NCI-H1105 treated with DMSO at 0.1 percent for 48 hours (cell line): ENCODE data around the gene TMEM184A.

ENCODE experiments used
- DNase-seq: peaks from one replicate; lab custom pipeline; 2025; lab: John Stamatoyannopoulos, UW

The TMEM184A gene

DNA sequence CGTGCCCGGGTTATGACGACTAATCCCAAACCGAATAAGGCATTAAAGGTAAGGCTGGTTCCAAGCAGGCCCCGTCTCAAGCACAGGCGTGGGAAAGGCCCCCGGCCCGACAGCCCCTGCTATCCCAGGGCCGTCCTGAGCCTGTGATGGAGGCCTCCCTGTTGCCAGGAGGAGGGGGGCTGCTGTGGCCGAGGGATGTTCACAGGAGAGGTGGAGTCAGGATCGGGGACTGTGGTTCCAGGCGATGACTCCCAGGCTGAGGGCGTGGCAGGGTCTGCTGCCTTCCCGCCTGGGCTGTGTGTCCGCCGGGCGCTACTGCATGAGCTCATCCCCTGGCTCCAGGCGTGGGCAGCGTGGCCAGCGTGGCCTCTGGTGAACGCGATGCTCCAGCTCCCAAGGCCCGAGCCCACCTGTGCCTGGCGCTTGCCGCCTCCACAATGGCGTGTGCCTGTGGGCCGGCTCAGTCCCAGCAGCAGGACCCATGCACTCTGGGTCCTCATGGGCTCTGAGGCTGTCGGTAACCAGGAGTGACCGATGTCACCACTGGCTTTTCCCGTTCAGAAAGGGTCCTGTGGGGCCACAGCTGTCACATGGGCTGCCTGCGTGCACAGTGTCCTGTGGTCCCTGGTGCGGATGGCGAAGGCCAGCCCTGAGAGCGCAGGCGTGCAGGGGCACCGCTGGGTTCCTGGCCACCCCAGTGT is 16.7 kb downstream of the TMEM184A start:
- no peak for DNase-seq

DNA sequence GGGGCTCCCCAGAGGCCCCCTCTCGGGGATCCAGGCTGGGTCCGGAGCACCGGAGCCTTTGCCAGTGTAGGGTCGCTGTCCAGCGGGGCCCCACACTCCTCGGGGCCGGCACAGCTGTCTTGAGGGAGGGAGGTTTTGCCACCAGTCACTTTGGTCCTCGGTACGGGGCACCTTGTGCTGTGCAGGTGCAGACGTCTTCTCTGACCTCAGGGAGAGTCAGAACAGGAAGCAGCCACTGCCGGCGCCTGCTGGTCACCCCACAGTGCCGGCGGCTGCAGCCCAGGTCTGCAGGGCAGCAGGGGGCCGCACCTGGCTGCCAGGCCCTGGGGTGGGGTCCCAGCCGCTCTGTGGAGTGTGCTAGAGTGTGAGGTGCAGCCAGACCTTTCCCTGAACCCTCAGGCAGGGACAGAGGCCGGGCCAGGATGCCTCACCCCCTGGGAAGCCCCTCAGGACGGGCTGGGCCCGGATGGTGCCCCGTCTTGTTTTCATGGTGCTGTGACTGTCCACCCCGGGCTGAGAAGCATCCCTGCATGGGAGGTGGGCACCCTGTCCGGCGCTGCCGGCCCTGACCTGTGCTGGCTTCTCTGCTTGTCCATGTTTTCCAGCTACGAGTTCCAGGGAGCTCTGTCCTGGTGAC is 17.3 kb downstream of the TMEM184A start:
- no peak for DNase-seq

DNA sequence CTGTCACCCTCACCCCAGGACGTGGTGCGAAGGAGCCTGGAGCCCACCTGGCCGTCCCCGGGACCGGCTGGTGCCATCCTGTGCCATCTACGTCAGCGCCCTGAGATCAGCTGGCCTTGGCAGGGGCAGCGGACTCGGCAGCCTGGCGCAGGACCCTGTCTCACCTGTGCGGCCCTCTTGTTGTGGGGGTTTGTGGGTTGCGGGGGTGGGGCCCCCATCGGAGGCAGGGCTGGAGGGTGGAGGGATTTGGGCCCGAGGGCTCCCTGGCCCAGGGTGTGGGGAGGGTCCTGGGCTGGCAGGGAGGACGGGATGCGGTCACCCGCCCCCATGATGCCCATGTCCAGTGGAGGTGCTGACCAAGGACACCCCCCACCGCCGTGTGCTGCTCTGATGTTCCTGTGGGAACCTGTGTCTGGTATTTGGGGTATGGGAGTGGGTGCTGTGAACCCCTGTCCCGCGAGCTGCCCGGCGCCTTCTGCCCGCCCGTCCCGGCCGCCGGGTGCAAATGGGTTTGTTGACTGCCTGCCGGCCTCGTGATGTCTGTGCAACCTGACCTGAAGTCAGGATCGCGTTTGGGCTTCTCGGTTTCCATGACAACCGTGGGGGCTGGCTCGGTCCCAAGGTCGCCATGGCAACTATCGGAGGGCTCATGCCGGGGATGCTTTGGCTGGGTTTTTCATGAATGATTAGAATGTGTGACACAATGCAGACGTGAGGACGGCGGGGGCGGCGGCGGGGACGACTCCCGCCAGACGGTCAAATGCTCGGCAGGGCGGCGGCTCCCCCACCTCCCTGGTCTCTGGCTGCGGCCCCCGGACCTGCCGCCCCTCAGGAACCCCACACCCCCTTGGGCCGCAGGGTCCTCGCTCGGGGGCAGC is 18.2 kb downstream of the TMEM184A start:
- peak; percentile 57 for DNase-seq

DNA sequence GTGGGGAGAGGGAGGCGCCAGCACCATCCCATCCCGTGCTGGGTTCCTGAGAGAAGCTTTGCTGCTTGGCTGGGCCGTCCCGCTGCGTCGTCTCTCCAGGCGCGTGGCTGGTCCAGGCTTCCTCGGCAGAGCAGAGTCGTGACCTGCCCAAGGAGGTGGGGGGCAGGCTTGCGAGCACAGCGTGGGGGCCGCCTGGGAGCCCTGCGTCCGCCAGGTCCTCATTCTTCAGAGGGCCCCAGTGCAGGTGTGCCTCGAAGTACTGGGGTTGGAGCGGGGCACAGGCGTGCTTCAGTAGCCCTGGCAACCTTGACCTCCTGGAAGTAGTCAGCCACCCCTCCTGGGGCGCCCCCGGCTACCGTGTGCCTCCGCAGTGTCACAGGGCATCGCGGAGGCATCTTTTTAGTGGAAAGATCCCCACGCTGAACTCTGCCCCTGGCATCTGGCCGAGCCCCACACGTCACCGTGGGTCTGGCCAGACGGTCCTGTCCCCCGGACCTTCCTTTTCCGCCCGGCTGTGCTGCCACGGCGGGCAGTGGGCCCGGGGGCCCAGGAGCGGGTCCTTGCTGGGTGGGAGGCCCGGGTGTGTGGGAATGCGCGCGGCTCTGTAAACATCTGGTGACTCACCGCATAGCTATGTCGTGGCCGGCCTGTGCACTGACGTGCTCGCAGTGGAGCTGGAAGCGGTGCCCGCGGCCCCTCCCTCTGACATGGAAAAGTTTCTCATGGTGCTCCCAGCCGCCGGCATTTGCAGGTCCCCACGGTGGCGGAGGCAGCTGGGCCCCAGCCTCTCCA is 19.1 kb downstream of the TMEM184A start:
- DNase-seq = no peak

DNA sequence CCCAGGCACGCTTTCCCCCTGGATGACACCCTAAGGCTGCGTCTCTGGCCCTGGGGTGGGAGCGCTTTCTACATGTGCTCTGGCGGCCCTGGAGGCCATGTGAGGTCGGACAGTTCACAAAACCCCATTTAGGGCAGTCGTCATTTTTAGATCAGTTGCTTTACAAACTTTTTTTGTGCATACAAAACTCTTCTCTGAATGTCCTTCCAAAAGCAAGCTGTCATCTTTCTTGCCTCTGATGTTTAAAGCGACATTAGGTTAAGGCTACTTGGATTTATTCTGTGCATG is 19.6 kb downstream of the TMEM184A start:
- DNase-seq = no peak

DNA sequence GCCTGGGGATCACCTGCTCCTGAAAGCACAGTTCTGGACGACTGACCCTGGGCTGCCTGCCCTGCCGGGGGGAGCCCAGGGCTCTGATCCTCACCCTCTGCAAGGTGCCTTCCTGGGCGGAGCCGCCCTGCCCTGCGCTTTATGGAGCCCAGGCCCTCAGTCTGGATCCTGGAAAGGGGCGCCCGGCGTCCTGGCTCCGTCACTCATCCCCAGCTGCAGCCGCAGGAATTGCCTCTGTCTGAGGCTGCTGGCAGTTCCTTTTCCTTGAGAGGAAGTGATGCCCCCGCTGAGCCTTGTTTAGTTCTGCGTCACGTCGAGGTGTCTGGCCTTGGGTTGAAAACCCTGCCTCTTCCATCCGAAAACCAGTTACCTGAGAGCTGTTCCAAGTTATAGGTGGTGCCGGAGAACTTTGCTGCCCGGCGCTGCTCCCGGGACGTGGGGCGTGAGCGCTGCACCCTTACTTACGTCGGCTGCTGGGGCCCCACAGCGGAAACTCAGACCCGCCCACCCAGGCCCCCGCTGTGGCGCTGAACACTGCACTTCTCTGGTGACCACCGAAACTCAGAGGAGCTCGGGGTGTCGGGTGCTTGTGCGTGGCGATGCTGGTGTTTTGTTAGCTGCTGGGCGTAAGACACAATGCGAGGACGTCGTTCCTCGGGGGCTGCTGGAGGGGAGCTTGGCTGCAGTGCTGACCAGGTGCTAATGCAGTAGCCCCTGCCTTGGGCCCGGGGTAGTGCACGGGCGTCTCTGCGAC is 20.1 kb downstream of the TMEM184A start:
- DNase-seq = no peak

DNA sequence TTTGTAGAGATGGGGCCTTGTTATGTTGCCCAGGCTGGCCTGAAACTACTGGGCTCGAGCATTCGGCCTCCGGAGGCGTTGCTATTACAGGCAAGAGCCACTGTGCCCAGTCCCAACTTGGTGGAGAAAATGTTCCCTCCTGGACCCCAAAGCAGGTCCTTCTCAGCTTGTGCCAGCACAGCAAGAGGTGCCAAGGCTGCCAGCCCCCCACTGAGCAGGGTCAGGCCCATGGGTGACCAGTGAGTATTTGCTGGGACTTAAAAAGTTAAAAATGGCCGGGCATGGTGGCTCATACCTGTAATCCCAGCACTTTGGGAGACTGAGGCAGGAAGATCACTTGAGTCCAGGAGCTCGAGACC is 20.9 kb downstream of the TMEM184A start:
- no peak for DNase-seq

DNA sequence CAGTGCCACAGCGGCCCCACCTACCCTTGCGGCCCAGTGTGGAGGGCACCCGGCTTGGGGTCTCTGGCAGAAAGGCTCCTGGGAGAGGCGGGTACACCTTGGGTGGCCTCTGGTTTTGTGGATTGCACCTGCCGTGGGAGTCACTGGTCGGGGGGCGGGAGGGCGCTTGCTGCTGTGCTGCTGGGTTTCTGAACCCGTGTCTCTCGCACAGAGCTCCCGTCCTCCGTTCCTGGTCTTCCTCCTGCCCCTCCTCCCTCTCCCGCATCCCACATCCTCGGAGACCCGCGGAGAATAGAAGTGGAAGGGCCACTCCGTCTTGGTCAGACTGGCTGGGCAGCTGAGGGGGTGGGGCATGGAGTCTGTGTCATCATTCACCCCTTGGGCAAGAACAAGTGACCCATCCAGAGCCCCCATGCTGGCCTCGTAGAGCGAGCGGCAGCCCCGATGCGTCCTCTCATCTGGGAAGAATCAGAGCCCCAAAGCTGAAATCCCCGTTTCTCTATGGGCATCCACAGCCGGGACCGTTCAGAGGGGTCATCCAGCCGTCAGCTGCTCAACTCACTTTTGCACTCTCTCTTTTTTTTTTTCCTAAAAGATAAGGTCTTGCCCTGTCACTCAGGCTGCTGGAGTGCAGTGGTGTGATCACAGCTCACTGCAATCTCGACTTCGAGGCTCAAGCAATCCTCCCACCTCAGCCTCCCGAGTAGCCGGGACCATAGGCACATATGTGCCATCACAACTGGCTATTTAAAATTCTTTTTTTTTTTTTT is 21.5 kb downstream of the TMEM184A start:
- no peak for DNase-seq

DNA sequence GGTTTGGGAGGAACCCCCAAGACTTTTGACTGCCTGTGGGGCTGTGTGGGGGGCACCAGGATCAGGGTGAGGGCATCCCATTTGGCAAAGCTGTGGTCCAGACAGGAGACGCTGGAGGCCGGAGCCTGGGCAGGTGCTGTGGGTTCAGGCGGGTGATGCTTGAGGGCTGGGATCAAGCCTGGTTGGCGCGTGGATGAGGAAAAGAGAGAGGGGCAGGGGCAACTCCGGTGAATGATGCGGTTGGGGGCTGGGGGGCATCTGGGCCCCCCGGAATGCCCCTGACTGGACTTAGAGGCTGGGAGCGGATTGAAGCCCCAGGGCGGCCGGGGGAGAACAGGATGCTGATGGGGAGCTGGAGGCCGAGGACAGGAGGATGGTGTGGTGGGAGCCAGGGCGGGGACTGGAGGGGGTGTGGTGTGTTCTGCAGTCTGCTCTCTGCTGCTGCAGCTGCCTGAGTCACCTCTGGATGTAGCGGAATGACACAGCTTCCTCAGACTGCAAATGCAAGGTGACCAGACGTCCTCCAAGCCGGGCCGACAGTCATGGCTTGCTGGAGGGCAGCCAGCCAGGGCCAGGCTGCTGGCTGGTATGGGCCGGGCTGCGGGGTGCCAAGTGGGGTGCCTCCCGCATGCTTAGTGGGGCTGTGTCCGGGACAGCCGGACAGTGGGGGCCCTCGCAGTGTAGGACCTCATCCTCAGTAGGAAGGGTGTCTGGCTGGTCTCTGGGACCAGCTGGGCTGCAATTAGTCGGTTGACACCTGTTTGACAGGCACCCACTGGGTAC is 22.3 kb downstream of the TMEM184A start:
- no peak for DNase-seq

DNA sequence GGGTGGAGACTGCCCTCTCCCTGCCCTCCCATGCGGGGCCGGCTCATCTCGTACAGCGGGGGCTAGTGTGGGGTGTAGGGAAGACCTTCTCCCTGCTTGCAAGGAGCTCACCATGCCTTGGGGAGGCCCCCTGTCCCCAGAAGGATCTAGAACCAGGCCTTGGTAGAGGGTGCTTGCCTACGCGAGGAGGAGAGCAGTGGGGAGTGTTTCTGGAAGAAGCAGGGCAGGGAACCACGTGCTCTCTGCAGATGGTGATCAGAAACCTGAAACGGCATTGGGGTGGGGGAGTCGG is 22.8 kb downstream of the TMEM184A start:
- DNase-seq = no peak

DNA sequence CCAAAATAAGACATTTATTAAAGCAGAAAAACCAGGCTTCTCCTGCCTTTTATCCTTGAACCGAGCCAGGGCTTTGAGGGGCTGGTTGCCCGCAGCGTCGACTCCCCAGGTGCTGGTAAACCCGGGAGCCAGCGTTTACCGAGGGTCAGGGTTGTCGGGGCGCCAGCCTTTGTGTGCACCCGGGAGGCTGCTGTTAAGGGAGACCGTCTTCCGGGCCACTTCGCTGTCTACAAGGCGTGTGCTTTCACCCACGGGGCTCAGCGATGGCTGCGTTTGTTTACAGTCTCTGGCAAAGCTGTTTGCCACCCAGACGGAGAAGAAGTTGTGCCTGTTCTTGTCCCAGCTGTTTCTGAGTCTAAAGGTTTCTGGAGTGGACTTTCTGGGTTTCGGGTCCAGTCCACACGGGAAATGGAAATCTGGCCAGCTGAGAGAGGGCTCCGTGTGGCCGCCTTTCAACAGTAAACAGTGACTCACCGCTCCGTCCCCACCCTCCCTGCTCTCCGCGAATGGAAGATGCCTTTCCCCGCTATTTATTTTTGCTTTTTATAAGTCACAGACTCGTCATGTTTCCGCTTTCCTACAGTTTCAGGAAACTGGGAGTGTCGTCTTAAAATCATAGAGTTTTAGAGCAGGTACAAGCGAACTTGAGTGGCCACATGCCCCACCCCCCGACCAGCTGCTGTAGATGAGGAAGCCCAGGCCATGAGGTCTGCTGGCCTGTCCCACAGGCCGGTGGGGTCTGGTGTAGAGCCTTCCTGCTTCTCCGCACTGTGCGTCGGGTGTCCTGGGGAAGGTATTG is 23.4 kb downstream of the TMEM184A start:
- DNase-seq = no peak

DNA sequence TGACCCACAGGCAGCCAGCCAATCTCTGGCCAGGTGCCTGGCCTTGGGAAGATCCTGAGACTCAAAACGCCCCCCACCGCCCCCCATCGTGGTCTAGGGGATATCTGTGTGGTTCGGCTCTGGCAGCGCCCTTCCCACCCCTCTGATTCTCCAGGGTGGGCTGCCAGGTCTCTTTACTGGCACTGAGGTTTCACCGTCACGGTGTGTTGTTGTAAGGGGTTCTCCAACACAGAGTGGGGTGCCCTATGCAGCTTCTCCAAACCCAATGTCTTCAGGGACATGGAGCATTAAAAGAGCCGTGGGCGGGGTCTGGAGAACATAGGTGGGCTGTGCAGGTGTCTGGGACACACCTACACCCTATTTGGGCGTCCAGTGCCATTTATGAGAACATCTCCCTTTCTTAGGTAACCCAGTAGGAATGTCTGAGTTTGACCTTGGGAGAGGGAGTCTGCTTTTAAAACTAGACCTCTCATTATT is 24.0 kb downstream of the TMEM184A start:
- DNase-seq = no peak

DNA sequence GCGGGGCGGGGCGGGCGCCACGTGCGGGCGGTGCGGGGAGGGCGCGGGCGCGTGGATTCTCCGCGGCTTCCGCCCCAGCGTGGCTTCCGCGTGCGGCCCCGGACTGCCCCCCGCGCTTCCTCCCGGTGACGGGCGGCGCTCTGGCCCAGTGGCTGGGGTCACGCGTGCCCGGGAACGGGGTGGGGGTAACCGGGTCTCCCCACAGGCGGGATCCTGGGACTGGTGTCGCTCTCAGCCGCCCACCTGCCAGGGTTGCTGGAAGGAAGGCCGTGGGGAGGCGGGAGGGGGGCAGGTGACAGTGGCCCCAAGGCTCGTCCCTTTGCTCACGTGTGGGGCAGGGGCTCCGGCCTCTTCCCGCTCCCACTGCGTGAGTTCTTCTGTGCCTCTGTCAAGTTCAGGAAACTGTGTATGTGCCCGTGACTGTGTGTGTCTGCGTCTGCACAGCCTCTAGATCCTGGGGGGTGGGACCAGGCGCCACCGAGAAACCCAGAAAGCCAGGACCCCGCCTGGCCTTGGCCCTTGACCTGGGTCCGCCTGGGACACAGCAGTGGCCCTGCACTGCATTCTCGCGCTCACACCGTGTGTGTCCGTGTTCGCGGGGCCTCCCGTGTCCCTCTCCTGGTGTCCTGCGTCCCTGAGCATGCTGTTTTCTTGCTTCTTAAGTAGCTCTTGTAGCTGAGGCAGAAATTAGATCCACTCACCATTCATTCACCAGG is 24.6 kb downstream of the TMEM184A start:
- peak; percentile 13 for DNase-seq

DNA sequence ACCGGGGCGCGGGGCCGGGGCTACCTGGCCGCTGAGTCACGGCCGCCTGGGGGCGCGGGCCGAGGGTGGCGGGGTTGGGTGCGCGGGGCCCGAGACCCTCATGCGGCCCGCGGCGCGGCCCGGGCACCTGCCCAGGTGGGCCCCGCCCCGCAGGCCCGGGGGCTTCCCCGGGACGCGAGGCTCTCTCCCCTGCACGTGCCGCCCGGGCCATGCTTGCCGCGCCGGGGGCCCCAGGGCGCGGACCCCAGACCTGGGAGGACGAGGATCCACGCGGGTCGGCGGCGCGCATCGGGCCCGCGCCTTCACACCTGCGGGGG is 25.1 kb downstream of the TMEM184A start:
- DNase-seq = no peak

DNA sequence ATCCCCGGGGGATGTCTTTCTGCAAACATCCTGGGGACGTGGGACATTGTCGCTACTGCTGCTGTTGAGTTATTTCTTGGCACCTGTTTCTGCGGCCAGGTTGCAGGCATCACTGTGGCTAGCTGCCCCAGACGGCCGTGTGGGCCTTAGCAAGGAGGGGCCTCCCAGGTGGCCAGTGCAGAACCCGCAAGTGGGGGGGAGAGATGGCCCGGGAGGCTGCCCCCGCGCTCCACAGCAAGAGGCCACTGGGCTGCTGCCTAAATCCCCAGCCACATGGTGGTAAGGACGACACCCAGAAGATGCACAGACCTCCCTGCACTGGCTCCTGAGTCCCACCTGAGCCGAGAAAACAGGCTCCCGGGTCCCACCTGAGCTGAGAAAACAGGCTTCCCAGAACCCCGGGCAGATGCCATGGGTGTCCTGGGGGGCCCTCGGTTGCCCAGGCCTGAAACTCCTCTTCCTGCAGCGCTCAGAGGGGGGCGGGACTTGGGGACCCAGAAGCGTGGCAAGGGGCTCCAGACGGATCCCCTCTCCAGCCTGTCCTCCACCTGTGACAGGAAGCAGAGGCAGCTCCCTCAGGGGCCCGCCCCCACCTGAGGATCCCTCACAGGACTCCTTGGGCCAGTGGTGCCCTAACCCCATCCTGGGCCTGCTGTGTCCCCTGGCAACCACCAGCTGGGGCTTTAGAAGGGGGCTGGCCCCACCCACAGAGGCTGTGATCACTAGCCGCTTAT is 26.5 kb downstream of the TMEM184A start:
- DNase-seq = no peak

DNA sequence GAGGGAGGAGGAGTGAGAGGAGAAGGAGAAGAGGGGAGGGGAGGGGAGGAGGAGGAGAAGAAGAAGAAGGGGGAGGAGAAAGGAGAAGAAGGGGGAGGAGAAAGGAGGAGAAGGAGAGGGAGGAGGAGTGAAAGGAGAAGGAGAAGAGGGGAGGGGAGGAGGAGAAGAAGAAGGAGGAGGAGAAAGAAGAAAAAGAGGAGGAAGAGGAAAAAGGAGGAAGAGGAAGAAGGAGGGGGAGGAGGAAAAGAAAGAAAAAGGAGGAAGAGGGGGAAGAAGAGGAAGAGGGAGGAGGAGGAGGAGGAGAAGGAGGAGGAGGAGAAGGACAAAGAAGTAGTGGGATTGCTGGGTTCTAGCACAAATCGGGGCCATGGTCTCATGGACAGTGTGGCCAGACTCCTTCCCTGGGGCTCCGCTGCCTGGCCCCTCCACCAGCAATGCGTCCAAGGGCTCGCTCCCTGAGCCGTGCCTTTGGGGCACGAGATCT is 29.7 kb downstream of the TMEM184A start:
- DNase-seq = no peak

DNA sequence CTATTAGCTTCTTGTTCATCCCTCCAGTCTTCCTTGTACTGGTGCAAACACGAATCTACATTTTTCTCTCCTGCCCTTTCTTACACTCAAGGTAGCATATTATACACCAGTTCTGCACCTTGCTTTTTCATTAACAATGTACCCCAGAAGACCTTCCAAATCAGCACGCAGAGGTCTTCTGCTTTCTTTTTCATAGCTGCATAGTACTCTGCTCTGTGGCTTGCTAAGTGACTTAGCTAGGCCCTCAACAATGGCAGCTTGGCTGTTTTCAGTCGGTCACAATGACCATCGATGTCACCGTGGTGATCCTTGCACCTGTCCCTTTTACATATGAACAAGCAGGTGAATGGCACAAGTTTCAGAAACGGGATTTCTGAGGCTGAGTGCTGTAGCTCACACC is 30.6 kb downstream of the TMEM184A start:
- DNase-seq = no peak

DNA sequence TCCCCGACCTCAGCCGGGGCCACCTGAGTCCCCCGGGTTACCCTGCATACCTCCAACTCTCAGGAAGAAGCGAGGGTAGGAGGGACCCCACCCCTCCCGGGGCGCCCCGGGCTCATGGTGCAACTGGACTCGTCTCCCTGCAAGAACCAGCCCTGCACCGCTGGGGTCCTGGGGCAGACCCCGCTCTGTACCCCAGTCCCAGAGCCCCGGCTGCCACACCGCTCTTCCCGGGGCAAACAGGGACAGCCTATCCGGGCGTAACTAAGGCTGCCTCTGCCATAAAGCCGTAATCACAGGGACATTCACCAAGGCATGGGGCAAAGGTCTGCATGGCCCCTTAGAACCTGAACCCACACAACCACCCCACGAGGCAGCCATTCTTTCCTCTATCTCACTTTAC is 32.2 kb downstream of the TMEM184A start:
- DNase-seq = no peak
